ENCODE results near the gene ADAMTS5.

Gene ADAMTS5

DNA sequence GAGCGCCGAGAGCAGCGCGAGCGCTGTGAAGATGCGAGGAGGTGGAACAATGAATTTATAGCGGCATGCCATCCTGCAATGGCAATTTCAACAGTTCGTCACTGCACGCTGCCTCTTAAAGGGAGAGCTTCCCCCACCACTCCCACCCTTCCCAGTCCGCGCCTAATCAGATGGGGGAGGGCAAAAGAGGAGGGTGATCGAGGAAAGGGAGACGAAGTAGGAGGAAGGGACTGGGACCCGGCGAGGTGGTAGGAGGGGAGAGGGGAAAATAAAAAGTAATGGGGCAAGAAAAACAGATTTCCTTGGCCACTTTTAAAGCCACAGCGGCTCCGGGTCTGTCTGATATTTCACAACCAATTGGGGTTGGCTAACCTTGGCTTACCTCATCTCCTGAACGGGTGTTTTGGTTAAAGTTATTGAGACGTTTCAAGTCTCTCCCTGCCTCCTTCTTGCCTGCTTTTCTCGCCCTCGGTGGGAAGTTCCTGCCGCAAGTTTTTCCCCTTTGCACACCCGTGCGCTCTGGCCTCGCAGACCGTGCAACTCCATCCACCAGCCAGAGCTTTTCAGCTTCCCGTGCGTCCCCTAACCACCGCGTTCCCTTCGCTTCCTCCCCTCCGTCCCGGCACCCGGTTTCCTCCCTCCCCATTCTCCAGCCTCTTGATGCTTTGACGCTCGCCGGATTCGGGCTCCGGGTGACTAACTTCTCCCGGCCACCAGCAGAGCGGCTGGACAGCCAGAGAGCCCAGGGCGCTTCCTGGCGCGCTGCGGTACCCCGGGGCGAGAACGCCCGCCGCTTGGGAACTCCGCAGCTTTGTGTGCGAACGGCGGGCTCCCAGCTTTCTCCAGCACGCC lies at the start of gene ADAMTS5:
Gene ADAMTS5, minus strand, starts transcription at position 27 of the 852 bp plus-strand sequence. CDS start 697 bp downstream, outside the sequence.
- TF ChIP-seq, protein P1, sequence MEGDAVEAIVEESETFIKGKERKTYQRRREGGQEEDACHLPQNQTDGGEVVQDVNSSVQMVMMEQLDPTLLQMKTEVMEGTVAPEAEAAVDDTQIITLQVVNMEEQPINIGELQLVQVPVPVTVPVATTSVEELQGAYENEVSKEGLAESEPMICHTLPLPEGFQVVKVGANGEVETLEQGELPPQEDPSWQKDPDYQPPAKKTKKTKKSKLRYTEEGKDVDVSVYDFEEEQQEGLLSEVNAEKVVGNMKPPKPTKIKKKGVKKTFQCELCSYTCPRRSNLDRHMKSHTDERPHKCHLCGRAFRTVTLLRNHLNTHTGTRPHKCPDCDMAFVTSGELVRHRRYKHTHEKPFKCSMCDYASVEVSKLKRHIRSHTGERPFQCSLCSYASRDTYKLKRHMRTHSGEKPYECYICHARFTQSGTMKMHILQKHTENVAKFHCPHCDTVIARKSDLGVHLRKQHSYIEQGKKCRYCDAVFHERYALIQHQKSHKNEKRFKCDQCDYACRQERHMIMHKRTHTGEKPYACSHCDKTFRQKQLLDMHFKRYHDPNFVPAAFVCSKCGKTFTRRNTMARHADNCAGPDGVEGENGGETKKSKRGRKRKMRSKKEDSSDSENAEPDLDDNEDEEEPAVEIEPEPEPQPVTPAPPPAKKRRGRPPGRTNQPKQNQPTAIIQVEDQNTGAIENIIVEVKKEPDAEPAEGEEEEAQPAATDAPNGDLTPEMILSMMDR (IDR thresholded peaks at IDR 0.05; ENCODE audit: insufficient read depth, low read depth, low read length, missing control alignments): no peak
- no peak within 1 kb of the TSS for H3K4me3 ChIP-seq (ENCODE audit: low read depth, low read length)
- no peak for DNase-seq (ENCODE audit: low read depth)

DNA sequence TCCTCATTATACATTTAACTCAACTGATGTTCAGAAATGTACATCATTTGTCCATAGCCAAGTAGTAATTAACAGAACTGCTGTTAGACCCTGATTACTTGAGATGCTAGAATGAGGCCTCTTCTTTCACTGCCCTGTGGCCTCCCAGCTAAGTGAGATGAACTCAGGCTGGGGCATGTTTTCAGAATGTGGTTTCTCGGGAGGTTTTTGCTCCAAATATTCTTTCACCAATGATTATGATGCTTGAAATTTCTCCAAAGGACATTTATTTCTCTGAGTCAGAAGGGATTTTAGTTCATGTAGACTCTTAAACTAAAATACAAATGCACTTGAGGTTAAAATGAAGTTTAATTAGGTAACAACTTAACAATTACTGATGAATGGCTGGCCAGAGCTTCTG lies 34.6 kb upstream of the ADAMTS5 start:
- DNase-seq (ENCODE audit: low read depth): no peak
- TF ChIP-seq, protein P1 (IDR thresholded peaks at IDR 0.05; ENCODE audit: insufficient read depth, low read depth, low read length, missing control alignments): no peak
- no peak overlapping the region for H3K4me3 ChIP-seq (ENCODE audit: low read depth, low read length)

DNA sequence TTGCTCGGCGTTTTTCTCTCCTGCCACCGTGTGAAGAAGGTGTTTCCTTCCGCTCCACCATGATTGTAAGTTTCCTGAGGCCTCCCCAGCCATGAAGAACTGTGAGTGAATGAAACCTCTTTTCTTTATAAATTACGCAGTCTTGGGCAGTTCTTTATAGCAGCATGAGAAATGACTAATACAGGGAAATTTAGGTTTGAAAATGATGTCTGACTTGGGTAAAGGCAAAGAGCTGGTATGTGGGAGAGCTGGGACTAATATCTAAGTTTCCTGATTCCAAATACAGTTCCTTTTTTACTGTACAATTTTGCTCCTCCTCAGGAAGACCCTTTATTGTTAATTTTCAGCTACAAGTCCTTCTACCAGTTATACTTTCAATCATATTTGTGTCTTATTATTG lies 16.7 kb upstream of the ADAMTS5 start:
- no peak overlapping the region for H3K4me3 ChIP-seq (ENCODE audit: low read depth, low read length)
- TF ChIP-seq, protein P1 (IDR thresholded peaks at IDR 0.05; ENCODE audit: insufficient read depth, low read depth, low read length, missing control alignments): no peak
- DNase-seq (ENCODE audit: low read depth): no peak

DNA sequence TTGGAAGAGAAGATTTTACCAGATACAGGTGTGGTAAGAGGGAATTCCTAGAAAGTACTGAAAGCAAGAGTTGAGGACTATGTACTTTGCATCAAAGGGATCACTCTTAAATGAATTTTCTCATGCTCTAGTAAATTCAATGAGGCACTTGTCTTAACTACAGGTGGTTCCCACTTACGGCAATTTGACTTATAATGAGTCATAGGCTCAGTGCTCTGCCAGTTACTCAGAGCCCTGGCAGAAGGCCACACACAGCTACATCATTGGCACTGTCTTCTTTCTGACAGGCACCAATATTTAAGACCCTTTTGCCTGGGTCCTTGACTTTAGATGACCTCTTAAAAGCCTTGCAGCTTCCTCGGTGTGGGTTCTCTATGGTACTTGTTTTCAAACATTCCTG lies 15.9 kb upstream of the ADAMTS5 start:
- no peak for DNase-seq (ENCODE audit: low read depth)
- TF ChIP-seq, protein P1 (IDR thresholded peaks at IDR 0.05; ENCODE audit: insufficient read depth, low read depth, low read length, missing control alignments): no peak
- no peak overlapping the region for H3K4me3 ChIP-seq (ENCODE audit: low read depth, low read length)

DNA sequence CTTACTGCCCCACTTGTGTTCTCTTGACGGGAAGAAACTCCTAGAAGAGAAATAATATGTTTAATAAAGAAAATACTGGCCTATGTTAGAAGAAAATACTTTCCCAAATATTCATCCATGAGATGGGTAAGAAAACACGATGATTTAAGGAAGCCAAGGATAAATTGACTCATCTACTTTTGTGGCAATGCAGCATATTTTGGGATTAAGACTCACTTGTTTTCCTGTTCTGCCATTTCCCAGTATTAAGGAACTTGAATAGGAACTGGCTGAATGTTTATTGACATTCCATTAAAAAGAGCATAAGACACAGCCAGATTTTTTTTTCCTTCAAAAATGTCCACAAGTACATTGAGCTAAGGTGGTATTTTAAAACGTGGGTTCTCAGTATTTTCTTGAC lies 10.9 kb upstream of the ADAMTS5 start:
- TF ChIP-seq, protein P1 (IDR thresholded peaks at IDR 0.05; ENCODE audit: insufficient read depth, low read depth, low read length, missing control alignments): no peak
- no peak for DNase-seq (ENCODE audit: low read depth)
- H3K4me3 ChIP-seq (ENCODE audit: low read depth, low read length): no peak overlapping the region

DNA sequence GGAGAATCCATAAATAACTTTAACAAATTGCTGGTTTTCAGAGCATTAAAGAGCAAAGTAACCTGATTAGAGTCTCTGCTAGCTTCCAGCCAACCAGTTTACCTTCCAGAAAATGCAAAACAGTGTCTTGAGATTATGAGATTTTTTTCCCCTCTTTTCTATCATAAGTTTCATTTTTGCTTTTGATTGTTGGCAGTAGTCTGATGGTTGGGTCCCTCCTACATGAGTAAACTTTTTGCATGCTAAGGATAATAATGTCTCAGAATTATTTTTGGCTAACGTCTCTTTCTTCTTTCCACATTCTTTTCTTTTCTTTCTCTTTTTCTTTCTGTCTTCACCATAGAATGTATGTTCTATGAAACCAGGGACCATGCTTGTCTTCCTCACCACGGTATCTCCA lies 6.3 kb upstream of the ADAMTS5 start:
- no peak overlapping the region for H3K4me3 ChIP-seq (ENCODE audit: low read depth, low read length)
- no peak for DNase-seq (ENCODE audit: low read depth)
- TF ChIP-seq, protein P1 (IDR thresholded peaks at IDR 0.05; ENCODE audit: insufficient read depth, low read depth, low read length, missing control alignments): no peak

DNA sequence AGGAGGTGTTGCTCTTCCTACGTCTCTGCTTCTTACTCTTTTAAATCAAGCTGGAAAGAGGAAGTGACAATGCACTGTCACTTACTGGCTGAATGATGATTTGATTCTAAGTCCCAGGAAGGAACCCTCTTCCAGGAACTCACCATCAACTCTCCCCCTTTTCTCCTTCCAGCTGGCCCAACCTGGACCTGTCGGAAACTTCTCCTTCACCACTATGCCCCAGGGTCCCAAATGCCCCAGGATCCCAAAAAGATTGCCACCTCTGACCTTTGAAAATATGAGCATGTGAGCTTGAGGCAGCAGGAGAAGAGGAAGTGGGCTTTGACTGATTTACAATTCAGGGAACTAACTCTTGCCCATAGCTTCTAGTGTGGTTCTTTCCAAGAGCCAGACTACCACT lies 5.3 kb upstream of the ADAMTS5 start:
- H3K4me3 ChIP-seq (ENCODE audit: low read depth, low read length): no peak overlapping the region
- TF ChIP-seq, protein P1 (IDR thresholded peaks at IDR 0.05; ENCODE audit: insufficient read depth, low read depth, low read length, missing control alignments): no peak
- DNase-seq (ENCODE audit: low read depth): no peak

Data from GM12865 (cell line).